ENCODE measurements around the gene AP1G2.

GRCh38 chr14:23537351-23538049 lies 30.1 kb downstream of the AP1G2 start:
- TF ChIP-seq POLR2A (IDR thresholded peaks at IDR 0.05; ENCODE audit: low read depth, low read length) (no peak), POLR2AphosphoS5 (IDR thresholded peaks at IDR 0.05; ENCODE audit: low read depth, low read length) (no peak), TAF1 (IDR thresholded peaks at IDR 0.05; ENCODE audit: low read depth, low read length) (no peak), POU2F2 (IDR thresholded peaks at IDR 0.05; ENCODE audit: low read depth, low read length) (no peak)

Data from GM12891 (cell line).